Activated naive CD8-positive, alpha-beta T cell treated with anti-CD3 and anti-CD28 coated beads, Interleukin-2, amount 50 U/mL, for 24 hours (primary cell): ENCODE results near the gene TGFB1.
A peak's percentile ranks its signal among the peaks of the same experiment; 100 is the strongest.
"Not testable (repeated sequence)": the region's sequence is repeated elsewhere in the genome, so short reads cannot be mapped to it uniquely, and the experiment has no call there.

Source experiments
- ATAC-seq: fragments of 150-1000 bp; cut with Tn5 transposase; one replicate; pipeline ENCODE4 v1.10.0; 2021
- DNase-seq: peaks from one replicate; pipeline ENCODE4 v3.0.0; 2021
- H3K27ac Mint-ChIP-seq: one replicate; pipeline ENCODE4 v1.8.0; 2021; ENCODE audit warnings: mild to moderate bottlenecking, mixed read lengths
- H3K27me3 Mint-ChIP-seq: one replicate; pipeline ENCODE4 v1.8.0; 2021; ENCODE audit warnings: mixed read lengths
- H3K36me3 Mint-ChIP-seq: one replicate; pipeline ENCODE4 v1.8.0; 2021; ENCODE audit warnings: low read depth, mixed read lengths
- H3K4me1 Mint-ChIP-seq: one replicate; pipeline ENCODE4 v1.8.0; 2021; ENCODE audit warnings: mixed read lengths
- H3K4me3 Mint-ChIP-seq: one replicate; pipeline ENCODE4 v1.8.0; 2021; ENCODE audit warnings: mild to moderate bottlenecking, moderate library complexity, mixed read lengths
- H3K9me3 Mint-ChIP-seq: one replicate; pipeline ENCODE4 v1.8.0; 2021; ENCODE audit warnings: mixed read lengths

TGFB1 gene

DNA sequence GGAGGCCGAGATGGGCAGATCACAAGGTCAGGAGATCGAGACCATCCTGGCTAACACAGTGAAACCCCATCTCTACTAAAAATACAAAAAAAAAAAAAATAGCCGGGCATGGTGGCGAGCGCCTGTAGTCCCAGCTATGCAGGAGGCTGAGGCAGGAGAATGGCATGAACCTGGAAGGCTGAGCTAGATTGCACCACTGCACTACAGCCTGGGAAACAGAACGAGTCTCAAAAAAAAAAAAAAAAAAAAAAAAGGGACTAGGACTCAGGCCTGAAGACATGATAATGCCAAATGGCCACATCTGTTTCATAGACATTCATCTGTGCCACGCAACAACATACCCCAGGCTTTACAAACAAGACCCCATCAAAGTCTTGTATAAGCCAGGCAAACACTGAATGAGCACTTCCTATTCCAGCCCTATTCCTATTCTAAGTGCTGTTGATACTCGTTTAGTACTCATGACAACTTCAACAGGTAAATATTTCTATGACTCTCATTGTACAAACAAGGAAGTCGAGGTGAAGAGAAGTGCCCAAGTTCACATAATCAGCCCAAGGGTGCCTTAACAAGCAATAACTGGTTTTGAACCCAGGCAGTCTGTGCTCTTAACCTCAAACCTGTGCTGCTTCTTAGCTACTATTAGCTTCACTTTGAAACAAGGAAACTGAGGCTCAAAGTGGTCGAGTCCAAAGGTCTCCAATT lies 8.6 kb upstream of the TGFB1 start:
- H3K27me3 Mint-ChIP-seq: no peaks in the 10 kb centered on the region
- no peaks in the 10 kb centered on the region for H3K9me3 Mint-ChIP-seq
- H3K27ac Mint-ChIP-seq: peak overlapping the region; percentile 60
- H3K36me3 Mint-ChIP-seq: peaks cover 2% of the 10 kb centered on the region
- H3K4me1 Mint-ChIP-seq: peaks cover 46% of the 10 kb centered on the region
- DNase-seq (no peak), ATAC-seq (no peak)
- H3K4me3 Mint-ChIP-seq: no peak overlapping the region

DNA sequence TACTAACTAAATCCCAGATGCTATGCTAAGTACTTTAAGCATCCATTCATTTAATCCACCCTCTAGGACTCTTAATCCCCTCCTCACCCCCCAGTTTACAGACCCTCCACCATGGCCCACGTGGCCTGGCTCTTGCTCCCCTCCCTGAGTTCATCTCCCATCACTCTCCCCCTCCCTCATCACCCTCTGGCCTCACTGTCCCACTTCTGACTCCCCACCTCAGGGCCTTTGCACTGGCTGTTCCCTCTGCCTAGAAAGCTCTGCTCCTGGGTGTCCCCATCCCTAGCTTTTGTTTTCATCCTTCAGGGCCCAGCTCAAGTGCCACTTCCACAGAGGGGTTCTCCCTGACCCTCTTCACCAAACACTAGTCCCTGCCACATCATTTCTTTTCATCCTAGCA lies 6.0 kb upstream of the TGFB1 start:
- DNase-seq (no peak), ATAC-seq (no peak)
- H3K4me3 Mint-ChIP-seq: no peak overlapping the region
- H3K36me3 Mint-ChIP-seq: peaks cover 7% of the 10 kb centered on the region
- H3K27ac Mint-ChIP-seq: no peak overlapping the region
- H3K27me3 Mint-ChIP-seq: no peaks in the 10 kb centered on the region
- peaks cover 63% of the 10 kb centered on the region for H3K4me1 Mint-ChIP-seq
- H3K9me3 Mint-ChIP-seq: no peaks in the 10 kb centered on the region

DNA sequence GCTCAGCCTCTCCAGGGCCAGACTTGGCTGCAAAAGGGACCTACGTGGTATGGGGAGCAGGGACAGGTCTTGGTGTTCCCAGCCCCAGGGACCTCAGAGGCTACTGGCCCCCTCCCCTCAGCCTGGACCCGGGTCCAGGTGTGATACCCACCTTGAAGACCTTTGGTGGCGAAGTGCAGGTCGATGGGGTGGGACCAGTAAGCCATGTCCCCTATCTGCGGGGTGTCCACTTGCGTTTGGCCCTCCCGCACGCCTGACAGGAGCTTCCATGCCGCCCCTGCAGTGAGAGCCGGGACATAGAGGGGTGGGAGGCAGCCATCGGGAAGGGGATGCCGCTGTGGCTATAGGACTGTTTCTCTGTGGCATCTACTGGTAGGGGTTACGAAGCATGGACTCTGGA lies 4.0 kb upstream of the TGFB1 start:
- DNase-seq (no peak), ATAC-seq (no peak)
- Mint-ChIP-seq H3K4me1 (peaks cover 53% of the 10 kb centered on the region), H3K9me3 (no peaks in the 10 kb centered on the region), H3K36me3 (peaks cover 11% of the 10 kb centered on the region), H3K27me3 (no peaks in the 10 kb centered on the region), H3K4me3 (peak overlapping the region; percentile 42), H3K27ac (peak overlapping the region; percentile 46)

DNA sequence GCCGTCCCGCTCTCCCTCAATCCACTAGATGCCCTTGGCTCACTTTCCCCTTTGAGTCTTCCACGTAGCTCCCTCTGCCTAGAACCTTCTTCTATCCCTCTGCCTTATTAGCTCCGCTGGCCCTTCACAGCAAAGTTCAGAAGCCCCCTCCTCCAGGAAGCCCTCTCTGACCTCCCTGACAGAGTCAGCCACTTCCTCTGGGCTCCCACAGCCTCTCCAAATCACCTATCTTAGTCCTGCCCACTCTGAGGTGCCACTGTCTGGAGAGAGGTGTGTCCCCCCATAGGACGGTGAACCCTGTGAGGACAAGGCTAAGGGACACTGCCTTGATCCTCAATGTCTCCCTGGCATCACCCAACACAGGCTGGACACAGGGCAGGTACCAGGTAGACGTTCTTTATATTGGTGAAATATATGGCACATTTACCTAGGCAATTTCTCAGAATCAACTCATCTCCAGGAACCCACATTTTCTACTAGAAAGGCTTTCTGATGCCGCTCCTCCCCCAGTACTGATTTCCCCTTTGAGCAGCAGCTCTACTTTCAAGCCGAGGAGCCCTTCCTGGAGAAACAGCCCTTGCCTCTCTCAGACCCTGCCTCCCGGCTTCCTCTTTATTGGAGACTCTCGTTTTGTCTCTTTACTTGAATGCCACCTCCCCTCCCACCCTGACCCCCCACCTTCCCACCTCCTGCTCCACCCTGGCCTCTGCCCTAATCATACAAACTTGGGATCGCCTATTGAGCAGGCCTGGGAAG lies 3.4 kb upstream of the TGFB1 start:
- ATAC-seq: no peak

DNA sequence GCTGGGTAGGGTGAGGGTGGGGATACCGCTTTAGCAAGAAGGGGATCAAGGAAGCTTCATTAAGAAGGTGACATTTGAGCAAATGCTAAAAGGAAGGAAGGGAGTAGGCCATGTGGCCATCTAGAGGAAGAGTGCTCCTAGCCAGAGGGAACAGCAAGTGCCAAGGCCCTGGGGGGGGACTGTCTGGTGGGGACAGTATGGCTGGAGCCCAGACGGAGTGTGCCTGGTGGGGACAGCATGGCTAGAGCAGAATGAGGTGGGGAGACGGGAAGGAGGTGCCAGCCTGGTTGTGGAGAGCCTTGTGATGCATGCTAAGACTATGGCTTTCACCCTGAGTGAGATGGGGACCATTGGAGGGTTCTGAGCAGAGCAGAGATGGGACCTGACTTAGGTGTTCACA lies 2.1 kb upstream of the TGFB1 start:
- ATAC-seq: no peak
- peak overlapping the region; percentile 94 for H3K27ac Mint-ChIP-seq
- peak overlapping the region; percentile 69 for H3K4me3 Mint-ChIP-seq
- no peaks in the 10 kb centered on the region for H3K27me3 Mint-ChIP-seq
- H3K36me3 Mint-ChIP-seq: peaks cover 24% of the 10 kb centered on the region
- DNase-seq: peak; percentile 31
- peaks cover 56% of the 10 kb centered on the region for H3K4me1 Mint-ChIP-seq
- no peaks in the 10 kb centered on the region for H3K9me3 Mint-ChIP-seq

More for the DNA sequence above, 3.4 kb upstream of the TGFB1 start:
- DNase-seq: no peak
- Mint-ChIP-seq H3K4me3 (peak overlapping the region; percentile 69), H3K27ac (peak overlapping the region; percentile 94), H3K4me1 (peaks cover 49% of the 10 kb centered on the region), H3K9me3 (no peaks in the 10 kb centered on the region), H3K36me3 (peaks cover 14% of the 10 kb centered on the region), H3K27me3 (no peaks in the 10 kb centered on the region)

DNA sequence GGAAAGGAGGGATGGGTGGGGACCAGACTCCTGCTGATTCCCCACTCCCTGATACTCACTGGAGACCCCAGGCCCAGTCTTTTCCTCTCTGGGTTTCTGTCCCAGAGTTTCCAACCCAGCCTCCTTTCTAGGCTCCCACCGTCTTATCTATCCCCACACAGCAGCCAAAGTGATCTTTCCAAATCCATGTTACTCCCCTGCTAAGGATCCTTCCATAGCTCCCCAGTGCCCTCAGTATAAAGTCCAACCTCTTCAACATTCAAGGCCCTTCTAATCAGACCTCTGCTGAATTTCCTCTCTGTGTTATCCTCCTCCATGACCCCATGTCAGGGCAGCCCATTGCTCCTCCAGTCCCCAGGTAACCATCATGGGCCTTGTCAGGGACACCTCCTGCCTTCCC lies 1.3 kb upstream of the TGFB1 start:
- Mint-ChIP-seq H3K9me3 (no peaks in the 10 kb centered on the region), H3K4me1 (peaks cover 60% of the 10 kb centered on the region), H3K27me3 (no peaks in the 10 kb centered on the region), H3K4me3 (peak overlapping the region; percentile 69), H3K27ac (peak overlapping the region; percentile 94), H3K36me3 (peaks cover 26% of the 10 kb centered on the region)
- no peak for ATAC-seq
- DNase-seq: no peak

DNA sequence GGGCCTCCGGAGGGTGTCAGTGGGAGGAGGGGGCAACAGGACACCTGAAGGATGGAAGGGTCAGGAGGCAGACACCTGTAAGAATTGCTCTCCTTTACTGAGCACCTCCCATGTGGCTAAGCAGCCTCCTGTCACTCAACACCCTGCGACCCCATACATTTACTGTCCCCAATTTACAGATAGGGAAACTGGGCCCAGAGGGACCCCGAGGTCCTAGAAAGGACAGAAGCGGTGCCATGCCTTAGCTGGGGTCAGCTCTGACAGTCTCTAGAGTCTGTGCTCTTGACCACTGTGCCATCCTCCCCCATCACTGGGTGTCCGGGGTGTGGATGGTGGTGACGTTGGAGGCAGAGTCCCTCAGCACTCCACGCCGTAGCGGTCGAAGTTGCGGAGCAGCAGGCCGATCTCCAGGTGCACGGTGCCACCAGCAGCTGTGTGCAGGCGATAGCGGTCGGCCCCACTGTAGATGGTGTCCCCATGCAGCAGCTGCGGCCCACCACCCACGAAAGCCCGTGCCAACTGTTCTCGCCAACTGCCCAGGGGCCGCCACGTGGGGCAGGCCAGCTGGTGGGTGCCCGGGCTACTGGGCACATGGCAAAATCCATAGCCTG lies 726 bp upstream of the TGFB1 start:
- no peak for ATAC-seq
- peak overlapping the region; percentile 86 for H3K4me3 Mint-ChIP-seq
- DNase-seq: no peak
- H3K27ac Mint-ChIP-seq: peak overlapping the region; percentile 95
- peaks cover 32% of the 10 kb centered on the region for H3K36me3 Mint-ChIP-seq
- no peaks in the 10 kb centered on the region for H3K27me3 Mint-ChIP-seq
- H3K4me1 Mint-ChIP-seq: peaks cover 61% of the 10 kb centered on the region
- no peaks in the 10 kb centered on the region for H3K9me3 Mint-ChIP-seq

DNA sequence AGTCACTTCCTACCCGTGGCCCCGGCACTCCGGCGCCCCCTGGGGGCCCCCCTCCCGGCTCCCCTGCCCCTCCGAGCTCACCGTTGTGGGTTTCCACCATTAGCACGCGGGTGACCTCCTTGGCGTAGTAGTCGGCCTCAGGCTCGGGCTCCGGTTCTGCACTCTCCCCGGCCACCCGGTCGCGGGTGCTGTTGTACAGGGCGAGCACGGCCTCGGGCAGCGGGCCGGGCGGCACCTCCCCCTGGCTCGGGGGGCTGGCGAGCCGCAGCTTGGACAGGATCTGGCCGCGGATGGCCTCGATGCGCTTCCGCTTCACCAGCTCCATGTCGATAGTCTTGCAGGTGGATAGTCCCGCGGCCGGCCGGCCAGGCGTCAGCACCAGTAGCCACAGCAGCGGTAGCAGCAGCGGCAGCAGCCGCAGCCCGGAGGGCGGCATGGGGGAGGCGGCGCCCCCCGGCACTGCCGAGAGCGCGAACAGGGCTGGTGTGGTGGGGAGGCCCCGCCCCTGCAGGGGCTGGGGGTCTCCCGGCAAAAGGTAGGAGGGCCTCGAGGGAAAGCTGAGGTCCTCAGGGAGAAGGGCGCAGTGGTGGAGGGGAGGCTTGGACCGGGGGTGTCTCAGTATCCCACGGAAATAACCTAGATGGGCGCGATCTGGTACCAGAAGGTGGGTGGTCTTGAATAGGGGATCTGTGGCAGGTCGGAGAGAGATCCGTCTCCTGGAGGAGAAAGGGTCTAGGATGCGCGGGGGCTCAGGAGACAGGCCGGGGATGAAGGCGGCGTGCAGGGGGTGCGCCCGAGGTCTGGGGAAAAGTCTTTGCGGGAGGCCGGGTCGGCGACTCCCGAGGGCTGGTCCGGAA lies 885 bp downstream of the TGFB1 start:
- peak overlapping the region; percentile 95 for H3K27ac Mint-ChIP-seq
- peak; percentile 87 for DNase-seq

DNA sequence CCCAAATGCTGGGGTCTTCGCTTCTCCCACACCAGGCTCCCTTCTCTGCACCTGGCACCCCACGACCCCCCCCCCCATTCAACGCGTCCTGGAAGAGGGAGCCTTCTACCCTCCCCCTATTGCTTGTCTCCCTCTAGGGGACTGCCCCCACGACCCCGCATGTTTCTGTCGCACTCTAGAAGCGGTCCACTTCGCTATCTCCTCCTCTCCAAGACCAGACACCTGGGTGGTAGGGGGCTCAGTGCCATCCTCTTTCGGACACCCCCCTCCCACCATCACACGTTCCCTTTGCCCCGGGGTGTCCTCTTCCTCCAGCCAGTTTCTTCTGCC lies 1.5 kb downstream of the TGFB1 start:
- ATAC-seq (no peak), DNase-seq (no peak)
- no peaks in the 10 kb centered on the region for H3K27me3 Mint-ChIP-seq
- no peaks in the 10 kb centered on the region for H3K9me3 Mint-ChIP-seq
- H3K4me1 Mint-ChIP-seq: peaks cover 61% of the 10 kb centered on the region
- peak overlapping the region; percentile 95 for H3K27ac Mint-ChIP-seq
- peak overlapping the region; percentile 93 for H3K4me3 Mint-ChIP-seq
- peaks cover 44% of the 10 kb centered on the region for H3K36me3 Mint-ChIP-seq

More for the DNA sequence above, 885 bp downstream of the TGFB1 start:
- Mint-ChIP-seq H3K4me1 (peaks cover 66% of the 10 kb centered on the region), H3K9me3 (no peaks in the 10 kb centered on the region), H3K36me3 (peaks cover 44% of the 10 kb centered on the region), H3K27me3 (no peaks in the 10 kb centered on the region), H3K4me3 (peak overlapping the region; percentile 93)
- ATAC-seq: peak; percentile 16

DNA sequence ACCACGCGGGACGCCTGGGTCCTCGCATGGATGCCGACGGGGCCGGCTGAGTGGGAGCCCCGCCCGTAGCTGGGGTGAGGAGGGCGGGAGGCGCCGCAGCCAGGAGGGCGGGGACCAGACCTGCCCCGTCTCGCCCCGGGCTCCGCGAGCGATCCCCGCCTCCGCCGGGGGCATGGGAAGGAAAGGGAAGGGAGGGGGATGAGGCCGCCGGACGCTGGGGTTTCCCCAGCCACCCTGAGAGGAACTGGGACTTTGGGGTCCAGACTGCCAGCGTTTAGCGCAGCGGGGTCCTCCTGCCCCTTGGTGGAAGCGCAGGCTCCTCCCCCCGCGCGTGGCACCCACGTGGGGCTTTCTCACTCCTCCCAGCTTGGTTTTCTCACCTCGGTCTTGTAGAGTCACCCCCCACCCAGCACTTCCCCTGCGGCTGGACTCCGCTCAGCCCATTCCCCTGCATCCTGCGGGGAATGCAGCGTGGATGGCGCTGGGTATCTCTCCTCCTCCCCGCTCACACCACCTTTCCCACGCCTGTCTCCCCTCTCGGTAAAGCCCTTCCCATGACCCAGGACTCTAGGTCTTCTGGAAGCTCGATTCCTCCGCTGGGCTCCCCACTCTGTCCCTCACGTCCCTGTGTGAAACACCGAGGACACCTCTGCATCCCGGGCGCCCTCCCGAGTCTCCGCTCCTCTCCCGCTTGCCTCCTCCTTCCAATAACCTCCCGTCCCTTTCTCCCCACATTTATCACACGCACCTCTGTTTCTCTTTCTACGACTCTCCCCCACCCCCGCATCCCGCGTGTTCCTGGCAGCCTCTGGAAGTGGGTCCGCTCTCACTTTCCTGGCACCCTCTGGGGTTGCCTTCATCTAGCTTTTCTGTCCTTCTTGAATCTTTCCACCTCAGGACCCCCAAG lies 2.1 kb downstream of the TGFB1 start:
- peak; percentile 51 for ATAC-seq
- Mint-ChIP-seq H3K4me3 (peak overlapping the region; percentile 93), H3K27me3 (no peaks in the 10 kb centered on the region), H3K4me1 (peaks cover 55% of the 10 kb centered on the region), H3K9me3 (no peaks in the 10 kb centered on the region), H3K27ac (peak overlapping the region; percentile 95), H3K36me3 (peaks cover 45% of the 10 kb centered on the region)
- DNase-seq: peak; percentile 83

DNA sequence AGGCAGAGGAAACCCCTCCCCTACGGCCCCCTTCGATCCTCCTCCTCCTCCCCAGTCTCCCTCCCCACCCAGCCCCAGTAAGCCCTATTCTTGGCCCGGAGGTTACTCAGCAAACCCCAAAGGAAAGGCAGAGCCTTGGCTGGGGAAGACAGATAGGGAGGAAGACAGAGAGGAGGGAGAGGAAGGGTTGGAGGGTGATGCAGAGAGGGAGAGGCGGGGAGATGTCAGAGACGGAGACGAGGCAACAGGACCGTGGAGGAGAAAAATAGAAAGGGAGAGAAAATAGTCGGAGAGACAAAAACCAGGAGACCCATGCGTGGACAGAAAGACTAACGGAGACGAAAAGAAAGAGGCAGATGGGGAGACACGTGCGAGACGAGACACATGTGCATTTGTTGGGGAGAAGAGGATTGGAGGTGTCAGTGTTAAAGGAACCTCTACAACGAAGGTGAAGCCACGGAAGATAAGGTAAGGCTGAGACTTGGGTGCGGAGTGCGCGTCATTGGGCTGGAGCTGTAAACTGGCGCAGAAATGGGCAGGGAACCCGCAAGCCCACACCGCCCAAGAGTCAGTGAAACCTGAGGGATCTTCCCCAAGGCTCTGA lies 2.9 kb downstream of the TGFB1 start:
- peak overlapping the region; percentile 93 for H3K4me3 Mint-ChIP-seq
- H3K27me3 Mint-ChIP-seq: no peaks in the 10 kb centered on the region
- H3K4me1 Mint-ChIP-seq: peaks cover 50% of the 10 kb centered on the region
- H3K27ac Mint-ChIP-seq: peak overlapping the region; percentile 95
- no peaks in the 10 kb centered on the region for H3K9me3 Mint-ChIP-seq
- H3K36me3 Mint-ChIP-seq: peaks cover 47% of the 10 kb centered on the region
- DNase-seq (no peak), ATAC-seq (no peak)

DNA sequence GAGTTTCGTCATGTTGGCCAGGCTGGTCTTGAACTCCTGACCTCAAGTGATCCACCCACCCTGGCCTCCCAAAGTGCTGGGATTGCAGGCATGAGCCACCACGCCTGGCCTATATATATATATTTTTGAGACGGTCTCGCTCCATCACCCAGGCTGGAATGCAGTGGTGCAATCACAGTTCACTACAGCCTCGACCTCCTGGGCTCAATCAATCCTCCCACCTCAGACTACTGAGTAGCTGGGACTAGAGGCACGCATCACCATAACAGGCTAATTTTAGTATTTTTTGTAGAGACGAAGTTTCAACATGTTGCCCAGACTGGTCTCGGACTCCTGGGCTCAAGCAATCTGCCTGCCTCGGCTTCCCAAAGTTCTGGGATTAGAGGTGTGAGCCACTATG lies 6.8 kb downstream of the TGFB1 start:
- H3K4me3 Mint-ChIP-seq, H3K9me3 Mint-ChIP-seq, H3K27ac Mint-ChIP-seq, H3K27me3 Mint-ChIP-seq, ATAC-seq, DNase-seq: not testable (repeated sequence)
- peaks cover 61% of the 10 kb centered on the region for H3K36me3 Mint-ChIP-seq
- H3K4me1 Mint-ChIP-seq: peaks cover 54% of the 10 kb centered on the region

DNA sequence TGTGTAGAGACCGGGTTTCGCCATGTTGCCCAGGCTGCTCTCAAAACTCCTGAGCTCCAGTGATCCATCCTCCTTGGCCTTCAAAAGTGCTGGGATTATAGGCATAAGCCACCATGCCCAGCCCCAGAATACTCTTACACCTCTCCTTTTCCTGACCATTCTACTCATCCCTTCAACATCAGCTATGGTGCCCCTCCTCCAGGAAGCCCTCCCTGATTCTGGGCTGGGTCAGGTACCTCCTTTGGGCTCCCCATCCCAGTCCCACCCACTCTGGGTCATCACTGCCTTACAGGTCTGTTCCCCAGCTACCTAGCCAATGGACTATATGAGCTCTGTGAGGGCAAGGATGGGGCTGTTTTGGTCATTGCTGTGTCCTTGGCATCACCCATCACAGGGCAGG lies 9.6 kb downstream of the TGFB1 start:
- H3K27me3 Mint-ChIP-seq: no peaks in the 10 kb centered on the region
- peaks cover 57% of the 10 kb centered on the region for H3K36me3 Mint-ChIP-seq
- peak overlapping the region; percentile 31 for H3K27ac Mint-ChIP-seq
- DNase-seq: no peak
- peaks cover 43% of the 10 kb centered on the region for H3K4me1 Mint-ChIP-seq
- no peak for ATAC-seq
- no peaks in the 10 kb centered on the region for H3K9me3 Mint-ChIP-seq
- no peak overlapping the region for H3K4me3 Mint-ChIP-seq
